SJSA1 (cell line): ENCODE data around the gene DBET. TPM values are rescaled to one million over a fixed set of nuclear protein-coding genes. Genes with fewer than 3 reads are reported as not detected.
"Not testable (repeated sequence)": the region's sequence is repeated elsewhere in the genome, so short reads cannot be mapped to it uniquely, and the experiment has no call there.

Source experiments
- DNase-seq, 2 experiments: peaks; one replicate each; pipeline ENCODE4 v3.0.0-alpha.2; 2015 to 2020; ENCODE audit warnings: low spot score in 2 of 2, low read depth in 1 of 2
- H3K27ac ChIP-seq: fragments of 250-450 bp; sonication (Bioruptor Pico); 2 replicates; pipeline ENCODE4 v1.5.1; 2020; ENCODE audit warnings: mild to moderate bottlenecking, moderate library complexity
- H3K27me3 ChIP-seq: fragments of 250-450 bp; sonication (Bioruptor Pico); replicated peaks from 2 replicates; pipeline ENCODE4 v1.5.1; 2020; ENCODE audit warnings: mild to moderate bottlenecking, moderate library complexity
- H3K36me3 ChIP-seq: fragments of 250-450 bp; sonication (Bioruptor Pico); 2 replicates; pipeline ENCODE4 v1.5.1; 2020; ENCODE audit warnings: mild to moderate bottlenecking
- H3K4me1 ChIP-seq: fragments of 250-450 bp; sonication (Bioruptor Pico); replicated peaks from 2 replicates; pipeline ENCODE4 v1.6.1; 2021; ENCODE audit warnings: mild to moderate bottlenecking
- H3K4me3 ChIP-seq: fragments of 250-450 bp; sonication (Bioruptor Pico); 2 replicates; pipeline ENCODE4 v1.5.1; 2020; ENCODE audit warnings: mild to moderate bottlenecking
- H3K9me3 ChIP-seq: fragments of 250-450 bp; sonication (Bioruptor Pico); replicated peaks from 2 replicates; pipeline ENCODE4 v1.5.1; 2020; ENCODE audit warnings: mild to moderate bottlenecking
- total RNA-seq: library from RNA; depleted of rRNA; stranded (reverse); fragments of >200 nt; shearing (Covaris generic); gene quantifications from 2 replicates; pipeline ENCODE4 v1.2.3, GENCODE V29; 2014; rRNA removed

DBET gene
- total RNA-seq: not detected in 2 replicates

DNA sequence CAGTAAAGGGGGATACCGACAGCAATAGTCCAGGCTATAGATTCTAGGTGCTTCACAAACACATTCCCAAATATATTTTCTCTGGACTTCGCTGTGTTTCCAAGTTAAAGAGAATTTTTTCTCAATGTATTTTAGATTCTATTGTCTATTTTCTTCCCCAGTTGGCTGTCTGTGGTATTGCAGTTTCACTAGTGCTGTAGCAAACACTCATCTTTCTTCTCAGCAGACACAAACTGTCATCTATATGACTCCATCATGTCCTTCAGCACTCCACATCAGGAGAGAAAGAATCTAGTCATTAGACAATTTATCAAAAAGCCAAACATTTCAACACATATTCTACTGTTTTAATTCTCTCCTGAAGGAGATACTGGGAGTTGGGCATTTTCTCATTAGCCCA lies at the start of gene DBET:
DBET (plus strand) TSS at position 161 of the 400 bp plus-strand sequence.
- not testable (repeated sequence) for H3K27me3 ChIP-seq, H3K36me3 ChIP-seq, DNase-seq, H3K9me3 ChIP-seq, H3K4me3 ChIP-seq, H3K4me1 ChIP-seq, H3K27ac ChIP-seq

DNA sequence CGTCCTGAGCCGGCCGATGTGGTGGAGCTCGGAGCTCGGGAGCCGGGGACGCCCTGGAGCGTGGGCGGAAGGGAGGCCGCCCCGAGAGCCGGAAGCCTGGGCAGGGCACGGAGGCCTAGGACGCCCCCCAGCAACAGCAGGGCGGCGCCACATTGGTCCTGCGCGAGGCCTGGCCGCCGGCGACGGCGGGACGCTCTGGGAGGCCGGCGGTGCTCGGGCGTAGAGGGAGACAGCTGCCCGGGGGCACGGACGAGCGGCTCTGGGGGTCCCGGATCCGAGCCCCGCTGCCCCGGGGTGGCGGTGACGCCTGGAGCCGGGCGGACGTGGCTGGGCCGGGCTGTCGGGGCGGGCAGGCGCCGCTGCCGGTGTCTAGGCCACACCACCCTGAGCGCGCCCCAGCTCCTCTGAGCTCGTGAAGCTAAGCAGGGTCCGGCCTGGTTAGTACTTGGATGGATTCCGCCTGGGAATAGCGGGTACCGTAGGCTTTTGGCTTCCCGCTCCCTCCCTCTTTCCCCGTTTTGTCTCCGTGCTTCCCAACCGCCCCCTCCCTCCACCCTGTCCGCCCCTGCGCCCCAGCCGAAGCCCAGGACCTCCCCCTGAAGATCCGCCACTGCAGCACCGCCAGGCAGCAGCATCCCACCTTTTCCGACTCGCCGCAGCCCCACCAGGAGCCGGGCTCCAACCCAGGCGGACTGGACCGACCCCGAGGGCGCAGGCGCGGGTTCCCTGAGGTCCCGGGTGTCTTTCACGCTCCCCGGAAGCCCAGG lies 49.3 kb upstream of the DBET start:
- no peak overlapping the region for H3K4me3 ChIP-seq
- no peak overlapping the region for H3K27ac ChIP-seq
- H3K4me1 ChIP-seq: no peaks in the 10 kb centered on the region
- no peak for DNase-seq
- no peaks in the 10 kb centered on the region; the same call in 1 of the 2 replicates for H3K9me3 ChIP-seq
- H3K27me3 ChIP-seq: no peaks in the 10 kb centered on the region
- no peaks in the 10 kb centered on the region for H3K36me3 ChIP-seq

GRCh38 chr4:190015538-190016368 lies 48.5 kb upstream of the DBET start:
- DNase-seq: no peak
- Histone ChIP-seq H3K4me1 (no peaks in the 10 kb centered on the region), H3K9me3 (no peaks in the 10 kb centered on the region; the same call in 1 of the 2 replicates), H3K27ac (no peak overlapping the region), H3K36me3 (no peaks in the 10 kb centered on the region), H3K27me3 (no peaks in the 10 kb centered on the region), H3K4me3 (no peak overlapping the region)

- no peaks in the 10 kb centered on the region; the same call in 1 of the 2 replicates for H3K9me3 ChIP-seq
- no peak for DNase-seq
- H3K27me3 ChIP-seq: no peaks in the 10 kb centered on the region
These were observed 47.7 kb upstream of the DBET start for GRCh38 chr4:190016369-190017289.

DNA sequence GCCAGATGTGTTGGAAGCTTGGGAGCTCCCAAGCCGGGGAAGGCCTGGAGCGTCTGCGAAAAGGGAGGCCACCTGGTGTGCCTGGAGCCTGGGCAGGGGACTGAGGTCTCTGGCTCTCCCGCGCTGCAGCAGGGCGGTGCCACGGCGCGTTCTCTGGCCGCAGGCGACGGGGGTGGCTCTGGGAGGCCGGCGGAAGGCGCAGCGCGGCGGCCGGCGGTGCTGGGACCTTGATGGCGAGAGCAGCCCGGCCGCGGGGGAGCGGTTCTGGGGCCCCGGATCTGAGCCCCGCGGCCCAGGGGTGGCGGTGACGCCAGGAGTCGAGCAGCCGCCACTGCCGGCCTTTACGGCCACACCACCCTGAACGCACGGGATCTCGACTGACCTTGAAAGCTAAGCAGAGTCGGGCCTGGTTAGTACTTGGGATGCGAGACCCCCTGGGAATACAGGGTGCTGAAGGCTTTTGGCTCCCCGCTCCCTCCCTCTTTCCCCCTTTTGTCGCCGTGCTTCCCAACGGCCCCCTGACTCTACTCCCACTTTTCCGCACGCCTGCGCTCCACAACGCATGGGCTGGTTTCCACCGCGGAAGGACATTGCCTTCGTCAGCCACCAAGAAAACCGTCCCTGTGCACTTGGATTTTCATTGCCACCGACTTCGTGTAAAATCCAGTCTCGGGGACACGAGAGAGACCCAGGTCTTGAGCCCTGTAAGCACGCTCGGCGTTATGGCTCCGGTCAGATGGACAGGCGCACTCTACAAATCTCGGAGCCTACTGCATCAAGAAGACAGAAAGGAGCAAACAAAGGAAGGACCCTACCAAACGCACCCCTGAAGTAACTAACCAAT lies 46.7 kb upstream of the DBET start:
- Histone ChIP-seq H3K27ac (no peak overlapping the region), H3K9me3 (no peaks in the 10 kb centered on the region; the same call in 1 of the 2 replicates), H3K4me3 (no peak overlapping the region), H3K4me1 (no peaks in the 10 kb centered on the region), H3K36me3 (no peaks in the 10 kb centered on the region), H3K27me3 (no peaks in the 10 kb centered on the region)
- DNase-seq: no peak

More at GRCh38 chr4:190016369-190017289, 47.7 kb upstream of the DBET start:
- Histone ChIP-seq H3K4me3 (no peak overlapping the region), H3K36me3 (no peaks in the 10 kb centered on the region), H3K4me1 (no peaks in the 10 kb centered on the region), H3K27ac (no peak overlapping the region)

- Histone ChIP-seq H3K27me3 (no peaks in the 10 kb centered on the region), H3K36me3 (no peaks in the 10 kb centered on the region), H3K4me1 (no peaks in the 10 kb centered on the region), H3K4me3 (no peak overlapping the region), H3K9me3 (no peaks in the 10 kb centered on the region; the same call in 1 of the 2 replicates), H3K27ac (no peak overlapping the region)
- no peak for DNase-seq
These were observed 45.9 kb upstream of the DBET start for GRCh38 chr4:190018201-190018920.

- no peaks in the 10 kb centered on the region for H3K4me1 ChIP-seq
- no peak overlapping the region for H3K27ac ChIP-seq
- H3K27me3 ChIP-seq: no peaks in the 10 kb centered on the region
- H3K9me3 ChIP-seq: no peaks in the 10 kb centered on the region; the same call in 1 of the 2 replicates
- no peak overlapping the region for H3K4me3 ChIP-seq
- no peaks in the 10 kb centered on the region for H3K36me3 ChIP-seq
- no peak for DNase-seq
These were observed 45.1 kb upstream of the DBET start for GRCh38 chr4:190019023-190019858.

- H3K9me3 ChIP-seq, H3K36me3 ChIP-seq, H3K4me3 ChIP-seq, DNase-seq, H3K27ac ChIP-seq, H3K27me3 ChIP-seq, H3K4me1 ChIP-seq: not testable (repeated sequence)
These were observed 44.3 kb upstream of the DBET start for GRCh38 chr4:190019859-190020463.

DNA sequence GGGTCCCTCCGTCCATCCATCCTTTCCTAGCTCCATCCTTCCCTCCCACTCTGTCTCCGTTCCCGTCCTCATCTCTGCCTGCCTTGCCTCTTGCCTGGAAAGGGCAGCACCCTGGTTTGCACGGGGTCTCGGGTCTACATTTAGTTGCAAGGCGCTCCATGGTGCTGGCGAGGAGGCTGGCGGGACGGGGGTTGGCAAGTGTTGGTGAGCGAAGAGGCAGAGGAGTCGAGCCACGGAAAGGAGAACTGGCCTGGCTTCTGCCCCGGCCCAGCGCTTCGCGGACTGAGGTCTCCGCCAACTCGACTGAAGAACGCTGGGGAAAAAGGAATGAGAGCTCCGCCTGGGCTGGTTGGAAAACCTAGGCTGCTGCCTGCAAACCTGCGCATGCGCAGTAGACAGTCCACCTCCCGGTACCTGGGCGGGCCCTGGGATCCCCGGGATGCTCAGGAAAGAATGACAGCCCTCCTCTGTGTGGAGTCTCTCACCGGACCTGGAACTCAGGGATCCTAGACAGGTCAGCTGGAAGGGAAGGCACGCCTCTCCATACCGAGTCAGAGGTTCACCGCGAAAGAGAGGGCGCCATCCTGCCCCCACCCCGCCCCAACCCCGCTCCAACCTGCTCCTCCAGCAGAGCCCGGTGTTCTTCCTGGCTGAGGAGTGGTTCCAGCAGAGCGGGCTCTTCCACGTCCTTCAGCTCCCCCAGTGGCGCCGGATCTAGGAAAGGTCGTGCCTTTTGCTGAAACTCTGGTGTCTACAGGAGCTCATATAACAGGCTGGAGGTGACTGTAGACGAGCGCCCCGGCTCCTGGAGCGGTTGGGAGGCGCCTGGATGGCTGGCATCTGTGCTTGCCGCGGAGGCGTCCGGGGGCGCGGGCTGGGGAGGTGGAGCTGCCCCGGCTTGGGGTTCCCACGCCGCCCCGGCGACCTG lies 43.2 kb upstream of the DBET start:
- no peak for DNase-seq
- H3K9me3 ChIP-seq: no peaks in the 10 kb centered on the region; the same call in 1 of the 2 replicates
- no peak overlapping the region for H3K4me3 ChIP-seq
- H3K27ac ChIP-seq: no peak overlapping the region
- H3K36me3 ChIP-seq: no peaks in the 10 kb centered on the region
- H3K27me3 ChIP-seq: no peaks in the 10 kb centered on the region
- H3K4me1 ChIP-seq: no peaks in the 10 kb centered on the region

- H3K36me3 ChIP-seq, DNase-seq, H3K9me3 ChIP-seq, H3K4me3 ChIP-seq, H3K27me3 ChIP-seq, H3K4me1 ChIP-seq, H3K27ac ChIP-seq: not testable (repeated sequence)
These were observed 42.3 kb upstream of the DBET start for GRCh38 chr4:190021973-190022372.
